RWPE2 (cell line): Measurements from ENCODE around the gene RAD52.

ENCODE experiments used
- ATAC-seq: fragments of 200-7000 bp; cut with Tn5 transposase; 3 replicates; pipeline ENCODE4 v1.9.1; 2021; ENCODE audit warnings: low read depth
- DNase-seq: peaks from one replicate; pipeline ENCODE4 v3.0.0-alpha.2; 2020; ENCODE audit warnings: low spot score
- H3K27ac ChIP-seq: fragments of 450-650 bp; 2 replicates; pipeline ENCODE4 v1.5.1; 2017; ENCODE audit warnings: mild to moderate bottlenecking; ENCODE audit not compliant: poor library complexity, severe bottlenecking
- H3K27me3 ChIP-seq: fragments of 250-450 bp; sonication (Bioruptor Pico); 2 replicates; pipeline ENCODE4 v1.5.1; 2021; ENCODE audit warnings: mild to moderate bottlenecking, moderate library complexity; ENCODE audit not compliant: insufficient read depth, poor library complexity, severe bottlenecking
- H3K36me3 ChIP-seq: fragments of 250-450 bp; sonication (Bioruptor Pico); 2 replicates; pipeline ENCODE4 v1.5.1; 2020; ENCODE audit warnings: low read depth, mild to moderate bottlenecking, moderate library complexity
- H3K4me1 ChIP-seq: fragments of 250-450 bp; sonication (Bioruptor Pico); 2 replicates; pipeline ENCODE4 v1.5.1; 2021; ENCODE audit warnings: mild to moderate bottlenecking, moderate library complexity; ENCODE audit not compliant: insufficient read depth, poor library complexity, severe bottlenecking
- H3K4me3 ChIP-seq: fragments of 250-450 bp; sonication (Bioruptor Pico); 2 replicates; pipeline ENCODE4 v1.5.1; 2021; ENCODE audit warnings: mild to moderate bottlenecking, moderate library complexity; ENCODE audit not compliant: severe bottlenecking
- H3K9me3 ChIP-seq: fragments of 250-450 bp; sonication (Bioruptor Pico); 2 replicates; pipeline ENCODE4 v1.5.1; 2021; ENCODE audit warnings: mild to moderate bottlenecking, moderate library complexity; ENCODE audit not compliant: severe bottlenecking
- TF ChIP-seq, protein P1 (sequence below): fragments of 450-650 bp; IDR thresholded peaks from one replicate; pipeline ENCODE4 v1.5.1; 2017; ENCODE audit warnings: mild to moderate bottlenecking, moderate library complexity; ENCODE audit not compliant: poor library complexity, severe bottlenecking

Gene RAD52

DNA sequence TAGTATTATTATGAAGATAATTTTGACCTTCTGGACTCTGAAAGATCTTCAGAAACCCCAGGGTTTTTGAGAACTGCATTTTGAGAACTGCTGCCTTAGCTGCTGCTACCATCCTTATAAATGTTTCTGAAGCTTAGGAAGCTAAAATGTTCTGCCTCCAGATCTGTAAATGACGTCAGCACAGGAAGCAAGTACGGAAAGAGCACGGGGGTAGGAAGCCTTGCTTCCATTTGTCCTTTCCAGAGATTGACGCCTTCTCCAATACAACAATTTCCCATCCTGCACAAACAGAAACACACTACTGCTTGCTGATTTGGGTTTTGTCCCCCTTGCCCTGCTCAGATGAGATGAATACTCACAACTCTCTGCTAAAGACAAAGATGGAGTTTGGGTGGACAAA lies 17.9 kb downstream of the RAD52 start:
- TF ChIP-seq, protein P1, sequence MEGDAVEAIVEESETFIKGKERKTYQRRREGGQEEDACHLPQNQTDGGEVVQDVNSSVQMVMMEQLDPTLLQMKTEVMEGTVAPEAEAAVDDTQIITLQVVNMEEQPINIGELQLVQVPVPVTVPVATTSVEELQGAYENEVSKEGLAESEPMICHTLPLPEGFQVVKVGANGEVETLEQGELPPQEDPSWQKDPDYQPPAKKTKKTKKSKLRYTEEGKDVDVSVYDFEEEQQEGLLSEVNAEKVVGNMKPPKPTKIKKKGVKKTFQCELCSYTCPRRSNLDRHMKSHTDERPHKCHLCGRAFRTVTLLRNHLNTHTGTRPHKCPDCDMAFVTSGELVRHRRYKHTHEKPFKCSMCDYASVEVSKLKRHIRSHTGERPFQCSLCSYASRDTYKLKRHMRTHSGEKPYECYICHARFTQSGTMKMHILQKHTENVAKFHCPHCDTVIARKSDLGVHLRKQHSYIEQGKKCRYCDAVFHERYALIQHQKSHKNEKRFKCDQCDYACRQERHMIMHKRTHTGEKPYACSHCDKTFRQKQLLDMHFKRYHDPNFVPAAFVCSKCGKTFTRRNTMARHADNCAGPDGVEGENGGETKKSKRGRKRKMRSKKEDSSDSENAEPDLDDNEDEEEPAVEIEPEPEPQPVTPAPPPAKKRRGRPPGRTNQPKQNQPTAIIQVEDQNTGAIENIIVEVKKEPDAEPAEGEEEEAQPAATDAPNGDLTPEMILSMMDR: no peak
- no peak overlapping the region for H3K4me3 ChIP-seq
- no peak for DNase-seq
- no peaks in the 10 kb centered on the region for H3K4me1 ChIP-seq
- ATAC-seq: no peak
- no peaks in the 10 kb centered on the region for H3K27me3 ChIP-seq
- H3K36me3 ChIP-seq: peaks cover 71% of the 10 kb centered on the region
- H3K27ac ChIP-seq: no peak overlapping the region
- H3K9me3 ChIP-seq: no peaks in the 10 kb centered on the region

DNA sequence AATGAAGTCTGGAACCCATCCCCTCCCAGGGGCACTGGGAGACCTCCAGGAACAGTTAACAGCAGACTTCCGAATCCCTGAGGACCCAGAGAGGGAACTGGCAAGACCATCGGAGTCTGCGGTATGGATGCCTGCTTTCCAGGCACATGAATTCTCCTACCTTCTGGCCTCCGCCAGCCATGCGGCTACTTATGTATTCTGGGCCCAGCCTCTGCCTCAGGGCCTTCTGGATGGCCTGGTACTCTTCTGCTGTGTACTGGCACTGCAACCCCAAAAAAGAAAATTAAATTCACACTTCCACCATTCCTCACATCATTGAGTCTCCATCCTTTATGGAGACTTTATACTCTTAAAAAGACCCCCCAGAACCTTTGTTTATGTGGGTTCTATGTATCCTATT lies 18.4 kb downstream of the RAD52 start:
- H3K27ac ChIP-seq: no peak overlapping the region
- H3K9me3 ChIP-seq: no peaks in the 10 kb centered on the region
- H3K4me3 ChIP-seq: no peak overlapping the region
- H3K4me1 ChIP-seq: no peaks in the 10 kb centered on the region
- no peak for ATAC-seq
- no peak for DNase-seq
- no peaks in the 10 kb centered on the region for H3K27me3 ChIP-seq
- H3K36me3 ChIP-seq: peaks cover 71% of the 10 kb centered on the region
- TF ChIP-seq, protein P1: no peak

DNA sequence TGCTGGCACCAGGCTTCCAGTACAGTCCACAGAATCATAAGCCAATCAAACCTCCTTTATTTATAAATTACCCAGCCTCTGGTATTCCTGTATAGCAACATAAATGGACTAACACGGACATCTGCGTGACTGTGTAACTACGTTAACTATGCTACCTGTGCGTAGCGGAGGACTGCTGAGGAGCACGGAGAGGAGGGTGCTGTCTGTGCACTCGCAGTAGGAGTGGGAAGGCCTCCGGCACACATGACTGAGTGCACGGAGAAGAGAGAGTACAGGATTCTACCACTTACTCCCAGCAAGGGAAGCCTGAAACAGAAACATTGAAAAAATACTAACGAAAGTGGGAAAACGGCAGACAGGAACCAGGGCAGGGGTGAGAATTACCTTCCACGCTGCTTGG lies 22.9 kb downstream of the RAD52 start:
- H3K9me3 ChIP-seq: no peaks in the 10 kb centered on the region
- peaks cover 95% of the 10 kb centered on the region for H3K36me3 ChIP-seq
- H3K4me1 ChIP-seq: no peaks in the 10 kb centered on the region
- H3K27me3 ChIP-seq: no peaks in the 10 kb centered on the region
- H3K27ac ChIP-seq: no peak overlapping the region
- ATAC-seq (no peak), DNase-seq (no peak)
- TF ChIP-seq, protein P1: no peak
- no peak overlapping the region for H3K4me3 ChIP-seq

DNA sequence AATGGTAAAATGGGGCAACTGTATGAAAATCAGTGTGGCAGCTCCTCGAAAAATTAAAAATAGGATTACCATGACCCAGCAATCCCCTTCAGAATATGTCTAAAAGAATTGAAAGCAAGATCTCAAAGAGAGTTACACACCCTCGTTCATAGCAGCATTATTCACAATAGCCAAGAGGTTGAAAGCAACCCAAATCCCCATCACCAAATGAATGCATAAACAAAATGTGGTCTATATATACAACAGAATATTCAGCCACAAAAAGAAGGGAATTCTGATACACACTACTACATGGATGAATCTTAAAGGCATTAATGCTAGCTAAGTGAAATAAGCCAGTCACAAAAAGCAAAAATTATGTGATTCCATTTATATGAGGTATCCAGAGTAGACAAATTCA lies 27.2 kb downstream of the RAD52 start:
- Histone ChIP-seq H3K27ac (no peak overlapping the region), H3K4me1 (no peaks in the 10 kb centered on the region), H3K9me3 (no peaks in the 10 kb centered on the region), H3K27me3 (no peaks in the 10 kb centered on the region), H3K4me3 (no peak overlapping the region), H3K36me3 (peaks cover 94% of the 10 kb centered on the region)
- DNase-seq: no peak
- TF ChIP-seq, protein P1: no peak
- ATAC-seq: no peak

DNA sequence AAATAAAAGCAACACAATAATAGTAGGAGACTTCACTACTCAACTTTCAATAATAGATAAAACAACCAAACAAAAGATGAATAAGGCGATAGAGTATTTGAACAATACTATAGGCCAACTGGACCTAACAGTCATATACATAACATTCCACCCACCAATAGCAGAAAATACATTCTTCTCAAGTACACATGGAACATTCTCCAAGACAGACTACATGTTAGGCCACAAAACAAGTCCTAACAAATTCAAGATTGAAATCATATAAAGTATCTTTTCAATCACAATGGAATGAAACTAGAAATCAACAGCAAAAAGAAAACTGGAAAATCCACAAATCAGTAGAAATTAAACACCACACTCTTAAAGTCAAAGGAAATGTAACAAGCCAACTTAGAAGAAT lies 28.8 kb downstream of the RAD52 start:
- peaks cover 94% of the 10 kb centered on the region for H3K36me3 ChIP-seq
- DNase-seq (no peak), ATAC-seq (no peak)
- H3K27me3 ChIP-seq: no peaks in the 10 kb centered on the region
- peak overlapping the region; percentile 7 for H3K27ac ChIP-seq
- H3K4me1 ChIP-seq: no peaks in the 10 kb centered on the region
- TF ChIP-seq, protein P1: no peak
- H3K9me3 ChIP-seq: no peaks in the 10 kb centered on the region
- no peak overlapping the region for H3K4me3 ChIP-seq
